Neural cell (in vitro differentiated cells): Measurements from ENCODE around the gene PACS2. TPM values are rescaled to one million over a fixed set of nuclear protein-coding genes. Genes with fewer than 3 reads are reported as not detected.

Source experiments
- H2AFZ ChIP-seq: fragments of 200-600, 300-800 bp; sonication (generic), shearing (Covaris generic); 2 replicates; pipeline ENCODE4 v1.6.0; 2014; ENCODE audit warnings: low read depth, mild to moderate bottlenecking, antibody characterized with exemption, low read length, moderate library complexity
- H3F3A ChIP-seq: fragments of 200-600 bp; shearing (Covaris generic); 2 replicates; pipeline ENCODE4 v1.6.1; 2016; ENCODE audit warnings: mild to moderate bottlenecking, moderate library complexity, mixed read lengths, antibody characterized with exemption, low read length; ENCODE audit not compliant: insufficient read depth, poor library complexity, severe bottlenecking
- H3K27ac ChIP-seq: fragments of 200-600, 300-800 bp; sonication (generic), shearing (Covaris generic); 2 replicates; pipeline ENCODE4 v1.5.1; 2014; ENCODE audit warnings: mild to moderate bottlenecking, low read length, moderate library complexity
- H3K27me3 ChIP-seq: fragments of 300-800, 200-600 bp; sonication (generic), shearing (Covaris generic); 2 replicates; pipeline ENCODE4 v1.6.0; 2014; ENCODE audit warnings: mild to moderate bottlenecking, low read depth, low read length, moderate library complexity; ENCODE audit not compliant: insufficient read depth
- H3K36me3 ChIP-seq: fragments of 300-800, 200-600 bp; sonication (generic), shearing (Covaris generic); 2 replicates; pipeline ENCODE4 v1.5.1; 2014; ENCODE audit warnings: mild to moderate bottlenecking, antibody characterized with exemption, low read length, moderate library complexity; ENCODE audit not compliant: insufficient read depth
- H3K4me2 ChIP-seq: fragments of 300-800, 200-600 bp; sonication (generic), shearing (Covaris generic); 2 replicates; pipeline ENCODE4 v1.6.0; 2014; ENCODE audit warnings: mild to moderate bottlenecking, low read length
- H3K4me3 ChIP-seq: fragments of 300-800, 200-600 bp; sonication (generic), shearing (Covaris generic); 2 replicates; pipeline ENCODE4 v1.5.1; 2014; ENCODE audit warnings: mild to moderate bottlenecking, low read length, moderate library complexity
- H3K79me2 ChIP-seq: fragments of 200-600 bp; shearing (Covaris generic); replicated peaks from 2 replicates; pipeline ENCODE4 v1.6.0; 2014; ENCODE audit warnings: mild to moderate bottlenecking, low read length, moderate library complexity; ENCODE audit not compliant: insufficient read depth
- H3K9ac ChIP-seq: fragments of 300-800, 200-600 bp; sonication (generic), shearing (Covaris generic); 2 replicates; pipeline ENCODE4 v1.6.1; 2016; ENCODE audit warnings: mild to moderate bottlenecking, low read length, mixed read lengths
- H3K9me2 ChIP-seq: fragments of 200-600 bp; shearing (Covaris generic); 2 replicates; pipeline ENCODE4 v1.6.1; 2016; ENCODE audit warnings: mild to moderate bottlenecking, low read length, mixed read lengths; ENCODE audit not compliant: insufficient read depth
- H3K9me3 ChIP-seq: fragments of 200-600, 300-800 bp; sonication (generic), shearing (Covaris generic); 2 replicates; pipeline ENCODE4 v1.6.1; 2016; ENCODE audit warnings: mild to moderate bottlenecking, mixed run types, low read length, moderate library complexity, mixed read lengths
- H4K20me1 ChIP-seq: fragments of 200-600 bp; shearing (Covaris generic); 2 replicates; pipeline ENCODE4 v1.6.1; 2016; ENCODE audit warnings: mild to moderate bottlenecking, mixed run types; ENCODE audit not compliant: insufficient read depth
- EZH2 ChIP-seq: fragments of 200-600, 300-800 bp; shearing (Covaris generic), sonication (generic); IDR thresholded peaks from 2 replicates; pipeline ENCODE4 v1.6.1; 2014; ENCODE audit warnings: antibody characterized with exemption, low read length, borderline replicate concordance, mild to moderate bottlenecking; ENCODE audit not compliant: insufficient read depth, poor library complexity, severe bottlenecking
- MXI1 ChIP-seq: fragments of 450-650 bp; conservative IDR thresholded peaks from 2 replicates; pipeline ENCODE4 v1.6.1; 2014; ENCODE audit warnings: antibody characterized with exemption, mild to moderate bottlenecking; ENCODE audit not compliant: poor library complexity, severe bottlenecking
- POLR2AphosphoS5 ChIP-seq: IDR thresholded peaks from 2 replicates; pipeline ENCODE4 v1.6.1; 2012
- RAD21 ChIP-seq: fragments of 450-650 bp; conservative IDR thresholded peaks from 2 replicates; pipeline ENCODE4 v1.6.1; 2014; ENCODE audit warnings: antibody characterized with exemption, mild to moderate bottlenecking, moderate library complexity
- REST ChIP-seq: IDR thresholded peaks from 2 replicates; pipeline ENCODE4 v1.6.1; 2012; ENCODE audit warnings: borderline replicate concordance
- SMC3 ChIP-seq: fragments of 450-650 bp; conservative IDR thresholded peaks from 2 replicates; pipeline ENCODE4 v1.6.1; 2014; ENCODE audit warnings: antibody characterized with exemption, mild to moderate bottlenecking, moderate library complexity; ENCODE audit not compliant: poor library complexity
- TAF1 ChIP-seq: IDR thresholded peaks from 2 replicates; pipeline ENCODE4 v1.6.1; 2012; ENCODE audit warnings: low read depth
- polyA plus RNA-seq: library from polyadenylated mRNA; depleted of rRNA; stranded (reverse); fragments of >200 nt; gene quantifications from 2 replicates; pipeline ENCODE4 v1.2.3, GENCODE V29; 2014
- TF ChIP-seq, protein P1 (sequence below): fragments of 450-650 bp; IDR thresholded peaks from 2 replicates; pipeline ENCODE4 v1.5.1; 2014; ENCODE audit warnings: antibody characterized with exemption, mild to moderate bottlenecking, moderate library complexity; ENCODE audit not compliant: poor library complexity, severe bottlenecking

Gene PACS2
- polyA plus RNA-seq, 1 donor from 2014 or later = 77.7 TPM

GRCh38 chr14:105437723-105438500 lies 123.4 kb downstream of the PACS2 start:
- H3K9me2 ChIP-seq = no peaks in the 10 kb centered on the region
- H3K27ac ChIP-seq = no peak overlapping the region
- H3K36me3 ChIP-seq = no peaks in the 10 kb centered on the region
- H3K79me2 ChIP-seq = peaks cover 30% of the 10 kb centered on the region
- TF ChIP-seq RAD21 = no peak
- TF ChIP-seq, protein P1, sequence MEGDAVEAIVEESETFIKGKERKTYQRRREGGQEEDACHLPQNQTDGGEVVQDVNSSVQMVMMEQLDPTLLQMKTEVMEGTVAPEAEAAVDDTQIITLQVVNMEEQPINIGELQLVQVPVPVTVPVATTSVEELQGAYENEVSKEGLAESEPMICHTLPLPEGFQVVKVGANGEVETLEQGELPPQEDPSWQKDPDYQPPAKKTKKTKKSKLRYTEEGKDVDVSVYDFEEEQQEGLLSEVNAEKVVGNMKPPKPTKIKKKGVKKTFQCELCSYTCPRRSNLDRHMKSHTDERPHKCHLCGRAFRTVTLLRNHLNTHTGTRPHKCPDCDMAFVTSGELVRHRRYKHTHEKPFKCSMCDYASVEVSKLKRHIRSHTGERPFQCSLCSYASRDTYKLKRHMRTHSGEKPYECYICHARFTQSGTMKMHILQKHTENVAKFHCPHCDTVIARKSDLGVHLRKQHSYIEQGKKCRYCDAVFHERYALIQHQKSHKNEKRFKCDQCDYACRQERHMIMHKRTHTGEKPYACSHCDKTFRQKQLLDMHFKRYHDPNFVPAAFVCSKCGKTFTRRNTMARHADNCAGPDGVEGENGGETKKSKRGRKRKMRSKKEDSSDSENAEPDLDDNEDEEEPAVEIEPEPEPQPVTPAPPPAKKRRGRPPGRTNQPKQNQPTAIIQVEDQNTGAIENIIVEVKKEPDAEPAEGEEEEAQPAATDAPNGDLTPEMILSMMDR = no peak
- no peak for TF ChIP-seq MXI1
- TF ChIP-seq SMC3 = no peak
- TF ChIP-seq TAF1 = no peak
- TF ChIP-seq POLR2AphosphoS5 = no peak
- TF ChIP-seq REST = no peak
- no peak for TF ChIP-seq EZH2
- no peak overlapping the region for H3K9ac ChIP-seq
- H4K20me1 ChIP-seq = peaks cover 3% of the 10 kb centered on the region
- H3F3A ChIP-seq = no peaks in the 10 kb centered on the region
- no peaks in the 10 kb centered on the region for H3K27me3 ChIP-seq
- H3K9me3 ChIP-seq = no peaks in the 10 kb centered on the region
- no peak overlapping the region for H3K4me3 ChIP-seq
- no peak overlapping the region for H3K4me2 ChIP-seq
- H2AFZ ChIP-seq = no peak overlapping the region

DNA sequence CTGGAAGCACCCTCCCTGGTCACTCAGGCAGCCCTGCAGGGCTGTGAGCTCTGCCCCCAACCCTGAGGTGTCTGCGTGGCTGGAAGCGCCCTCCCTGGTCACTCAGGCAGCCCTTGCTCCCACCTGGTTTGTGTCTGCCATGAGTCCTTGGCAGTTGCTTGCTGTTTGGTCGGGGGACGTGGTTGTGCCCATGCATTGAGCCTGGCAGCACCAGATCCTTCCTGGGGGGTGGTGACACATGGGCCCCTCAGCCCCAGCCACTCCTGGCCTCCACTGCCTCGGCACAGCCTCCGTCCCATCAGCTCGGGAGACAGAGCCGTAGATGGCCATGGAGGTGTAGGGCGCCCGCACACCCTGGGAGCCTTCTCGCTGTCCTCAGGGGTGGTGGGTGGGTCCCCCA lies 124.6 kb downstream of the PACS2 start:
- Histone ChIP-seq H3K4me2 (no peak overlapping the region), H4K20me1 (peaks cover 3% of the 10 kb centered on the region), H3K9me2 (no peaks in the 10 kb centered on the region), H3K36me3 (no peaks in the 10 kb centered on the region), H3K4me3 (no peak overlapping the region), H2AFZ (no peak overlapping the region), H3F3A (no peaks in the 10 kb centered on the region), H3K9ac (no peak overlapping the region), H3K27ac (no peak overlapping the region), H3K9me3 (no peaks in the 10 kb centered on the region), H3K79me2 (peaks cover 29% of the 10 kb centered on the region), H3K27me3 (no peaks in the 10 kb centered on the region)
- TF ChIP-seq EZH2 = no peak
- TF ChIP-seq TAF1 = no peak
- no peak for TF ChIP-seq POLR2AphosphoS5
- TF ChIP-seq MXI1 = no peak
- TF ChIP-seq, protein P1 = no peak
- TF ChIP-seq RAD21 = no peak
- no peak for TF ChIP-seq REST
- no peak for TF ChIP-seq SMC3
